Transverse colon (tissue), 4 donors: ENCODE results near the gene IFI44.

Experiments
- POLR2AphosphoS5 ChIP-seq, 3 donors: sonication (generic); formaldehyde crosslinking; IDR thresholded peaks; one replicate each; pipeline ENCODE4 v1.6.1; 2016; ENCODE audit warnings: antibody characterized with exemption in 3 of 3
- TF ChIP-seq, protein P1 (sequence below), 5 experiments: fragments of 200-600 bp in 3 of 5; fragments of 450-650 bp in 2 of 5; sonication (generic) in 3 of 5; IDR thresholded peaks; 1 replicate in 2 of 5; 2 replicates in 3 of 5; pipeline ENCODE4 v1.5.1; 2016 to 2017; ENCODE audit warnings: antibody characterized with exemption in 5 of 5, inconsistent platforms in 3 of 5, mild to moderate bottlenecking in 2 of 5, moderate library complexity in 1 of 5

DNA sequence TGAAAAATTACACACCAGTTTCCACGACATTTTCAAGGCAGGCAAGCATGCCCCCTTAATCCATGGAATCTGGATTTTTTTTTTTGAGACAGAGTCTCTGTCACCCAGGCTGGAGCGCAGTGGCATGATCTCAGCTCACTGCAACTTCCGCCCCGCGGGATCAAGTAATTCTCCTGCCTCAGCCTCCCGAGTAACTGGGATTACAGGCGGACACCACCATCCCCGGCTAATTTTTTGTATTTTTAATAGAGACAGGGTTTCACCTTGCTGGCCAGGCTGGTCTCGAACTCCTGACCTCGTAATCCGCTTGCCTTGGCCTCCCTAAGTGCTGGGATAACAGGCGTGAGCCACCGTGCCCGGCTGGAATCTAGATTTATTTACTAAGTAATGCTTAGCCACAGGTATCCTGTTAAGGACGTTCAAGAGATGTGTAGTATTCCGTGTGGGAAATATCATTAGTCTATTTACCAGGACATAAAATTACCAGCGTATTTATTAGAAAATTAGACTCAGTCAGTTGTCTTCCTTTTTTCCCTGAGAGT, 2.5 kb downstream of the IFI44 start:
- TF ChIP-seq, protein P1, sequence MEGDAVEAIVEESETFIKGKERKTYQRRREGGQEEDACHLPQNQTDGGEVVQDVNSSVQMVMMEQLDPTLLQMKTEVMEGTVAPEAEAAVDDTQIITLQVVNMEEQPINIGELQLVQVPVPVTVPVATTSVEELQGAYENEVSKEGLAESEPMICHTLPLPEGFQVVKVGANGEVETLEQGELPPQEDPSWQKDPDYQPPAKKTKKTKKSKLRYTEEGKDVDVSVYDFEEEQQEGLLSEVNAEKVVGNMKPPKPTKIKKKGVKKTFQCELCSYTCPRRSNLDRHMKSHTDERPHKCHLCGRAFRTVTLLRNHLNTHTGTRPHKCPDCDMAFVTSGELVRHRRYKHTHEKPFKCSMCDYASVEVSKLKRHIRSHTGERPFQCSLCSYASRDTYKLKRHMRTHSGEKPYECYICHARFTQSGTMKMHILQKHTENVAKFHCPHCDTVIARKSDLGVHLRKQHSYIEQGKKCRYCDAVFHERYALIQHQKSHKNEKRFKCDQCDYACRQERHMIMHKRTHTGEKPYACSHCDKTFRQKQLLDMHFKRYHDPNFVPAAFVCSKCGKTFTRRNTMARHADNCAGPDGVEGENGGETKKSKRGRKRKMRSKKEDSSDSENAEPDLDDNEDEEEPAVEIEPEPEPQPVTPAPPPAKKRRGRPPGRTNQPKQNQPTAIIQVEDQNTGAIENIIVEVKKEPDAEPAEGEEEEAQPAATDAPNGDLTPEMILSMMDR (IDR thresholded peaks at IDR 0.05): no peak
- no peak for TF ChIP-seq POLR2AphosphoS5 (IDR thresholded peaks at IDR 0.05)
